GM12878 (cell line): ENCODE results near the gene GALP. TPM values are rescaled to one million over a fixed set of nuclear protein-coding genes. Genes with fewer than 3 reads are reported as not detected.

Experiments
- ATAC-seq: fragments of 200-7000 bp; cut with Tn5 transposase; 3 replicates; pipeline ENCODE4 v1.9.1; 2020; ENCODE audit warnings: mild to moderate bottlenecking, moderate library complexity
- BruUV-seq: library from RNA; stranded (reverse); fragments of 400-500 nt; replicated peaks from 2 replicates; lab custom pipeline; 2021; lab: Mats Ljungman, UMichigan
- CTCF ChIA-PET: fragments of 300-600 bp; sonication (Branson Sonifier 250); formaldehyde crosslinking; extraction: SDS; loops from one replicate; lab custom pipeline; 2021; ENCODE audit warnings: inconsistent platforms; lab: Yijun Ruan, JAX
- POLR2A ChIA-PET: fragments of 350-600 bp; formaldehyde crosslinking; extraction: SDS; loops from one replicate; lab custom pipeline; 2021; ENCODE audit warnings: inconsistent platforms; lab: Charles Lee
- RAD21 ChIA-PET: fragments of 300-600 bp; sonication (Branson Sonifier 250); formaldehyde crosslinking; loops from one replicate; lab custom pipeline; 2023; ENCODE audit warnings: antibody characterized with exemption; ENCODE audit not compliant: unreplicated experiment; lab: Charles Lee
- SMC1A ChIA-PET: fragments of 300-600 bp; sonication (Branson Sonifier 250); formaldehyde crosslinking; loops from one replicate; lab custom pipeline; 2023; ENCODE audit not compliant: unreplicated experiment, uncharacterized antibody; lab: Charles Lee
- DNase-seq: peaks from one replicate; pipeline ENCODE4 v3.0.0-alpha.2; 2011; ENCODE audit warnings: low read depth, low spot score
- FAIRE-seq: peaks from 3 replicates; lab custom pipeline; 2011; peaks lifted over from hg19 to GRCh38; lab: Jason Lieb, UNC
- H2AFZ ChIP-seq: 2 replicates; pipeline ENCODE4 v1.6.0; 2011; ENCODE audit warnings: low read depth, low read length, control low read depth; ENCODE audit not compliant: control insufficient read depth
- H3K27ac ChIP-seq: 2 replicates; pipeline ENCODE4 v1.5.1; 2011; ENCODE audit warnings: control low read depth; ENCODE audit not compliant: control insufficient read depth, insufficient read depth
- H3K27me3 ChIP-seq, 2 experiments: replicated peaks in 1 of 2; 2 replicates each; pipeline versions ENCODE4 v1.6.0 to v1.6.1; 2011; ENCODE audit warnings: low read length in 1 of 2; ENCODE audit not compliant: control insufficient read depth in 2 of 2, insufficient read depth in 2 of 2
- H3K36me3 ChIP-seq, 2 experiments: 2 replicates each; pipeline ENCODE4 v1.5.1; 2011; ENCODE audit warnings: low read length in 1 of 2; ENCODE audit not compliant: control insufficient read depth in 2 of 2, insufficient read depth in 2 of 2
- H3K4me1 ChIP-seq: 2 replicates; pipeline ENCODE4 v1.6.1; 2011; ENCODE audit warnings: mild to moderate bottlenecking, low read length, moderate library complexity, mixed read lengths; ENCODE audit not compliant: control insufficient read depth, insufficient read depth
- H3K4me2 ChIP-seq: 2 replicates; pipeline ENCODE4 v1.6.0; 2011; ENCODE audit warnings: control low read depth; ENCODE audit not compliant: control insufficient read depth, insufficient read depth
- H3K4me3 ChIP-seq: fragments of 200-600 bp; sonication (generic); 2 replicates; pipeline ENCODE4 v1.5.1; 2016
- H3K79me2 ChIP-seq: 2 replicates; pipeline ENCODE4 v1.6.0; 2011; ENCODE audit warnings: low read length; ENCODE audit not compliant: control insufficient read depth, insufficient read depth
- H3K9ac ChIP-seq: 2 replicates; pipeline ENCODE4 v1.8.0; 2011; ENCODE audit warnings: low read length, control low read depth, mixed read lengths; ENCODE audit not compliant: control insufficient read depth, insufficient read depth
- H3K9me3 ChIP-seq: replicated peaks from 3 replicates; pipeline ENCODE4 v1.5.1; 2011; ENCODE audit warnings: mild to moderate bottlenecking, low read length; ENCODE audit not compliant: control insufficient read depth, insufficient read depth
- H4K20me1 ChIP-seq: 2 replicates; pipeline ENCODE4 v1.6.0; 2011; ENCODE audit not compliant: control insufficient read depth, insufficient read depth
- CBX3 ChIP-seq: fragments of 200-600 bp; sonication (generic); IDR thresholded peaks from 2 replicates; pipeline ENCODE4 v1.6.1; 2016; ENCODE audit warnings: low read depth, borderline replicate concordance
- CHD1 ChIP-seq: IDR thresholded peaks from 2 replicates; pipeline ENCODE4 v1.6.1; 2012; ENCODE audit warnings: low read depth, low read length, improper control_type of control experiment
- E2F4 ChIP-seq: IDR thresholded peaks from 2 replicates; pipeline ENCODE4 v1.6.1; 2012; ENCODE audit warnings: low read depth, low read length, improper control_type of control experiment
- ESRRA ChIP-seq: IDR thresholded peaks from 2 replicates; pipeline ENCODE4 v1.6.1; 2012; ENCODE audit warnings: mild to moderate bottlenecking, low read length, improper control_type of control experiment
- IRF5 ChIP-seq: fragments of 450-650 bp; IDR thresholded peaks from 2 replicates; pipeline ENCODE4 v1.6.1; 2017; ENCODE audit warnings: borderline replicate concordance
- JUNB ChIP-seq: IDR thresholded peaks from 2 replicates; pipeline ENCODE4 v1.6.1; 2016; ENCODE audit warnings: antibody characterized with exemption, mild to moderate bottlenecking
- NFIC ChIP-seq: IDR thresholded peaks from 2 replicates; pipeline ENCODE4 v1.6.1; 2012; ENCODE audit warnings: low read depth, mild to moderate bottlenecking, inconsistent platforms, low read length, moderate library complexity
- PBX3 ChIP-seq: IDR thresholded peaks from 2 replicates; pipeline ENCODE4 v1.6.1; 2011; ENCODE audit warnings: mild to moderate bottlenecking, low read depth, low read length, moderate library complexity; ENCODE audit not compliant: insufficient replicate concordance
- REST ChIP-seq: IDR thresholded peaks from 2 replicates; pipeline ENCODE4 v1.6.1; 2012; ENCODE audit warnings: mild to moderate bottlenecking, low read depth, low read length
- SMAD1 ChIP-seq: fragments of 450-650 bp; IDR thresholded peaks from 2 replicates; pipeline ENCODE4 v1.6.1; 2018; ENCODE audit warnings: mild to moderate bottlenecking, low read depth; ENCODE audit not compliant: partially characterized antibody
- SRF ChIP-seq, 2 experiments: IDR thresholded peaks; 2 replicates each; pipeline ENCODE4 v1.6.1; 2011; ENCODE audit warnings: low read depth in 2 of 2, low read length in 2 of 2, mild to moderate bottlenecking in 1 of 2, moderate library complexity in 1 of 2
- TCF3 ChIP-seq: IDR thresholded peaks from 2 replicates; pipeline ENCODE4 v1.6.1; 2012; ENCODE audit warnings: low read depth, mild to moderate bottlenecking, low read length, borderline replicate concordance; ENCODE audit not compliant: insufficient read depth
- ZNF274 ChIP-seq: IDR thresholded peaks from one replicate; pipeline ENCODE4 v1.8.0; 2011; ENCODE audit not compliant: insufficient read length, insufficient read depth
- ZZZ3 ChIP-seq: IDR thresholded peaks from 2 replicates; pipeline ENCODE4 v1.6.1; 2011; ENCODE audit warnings: low read depth; ENCODE audit not compliant: control insufficient read depth, insufficient read length
- WGBS: methylation state at CpG from one replicate; pipeline ENCODE4 v1.1.6; 2016; ENCODE audit warnings: low lambda C conversion rate; ENCODE audit not compliant: insufficient replicate concordance, insufficient coverage; ENCODE audit errors: missing lambda C conversion rate; 5-methylcytosine and 5-hydroxymethylcytosine counted together
- in situ Hi-C: fragments of 300-500 bp; cut with MboI; formaldehyde crosslinking; loops from 9 replicates; pipeline ENCODE4 v1.14.3; 2018; ENCODE audit warnings: mixed read lengths
- intact Hi-C: fragments of 100-400 bp; cut with micrococcal nuclease; formaldehyde crosslinking; loops from one replicate; pipeline ENCODE4 v1.14.2; 2022; ENCODE audit not compliant: unreplicated experiment
- polyA plus RNA-seq, 11 experiments: library from polyadenylated mRNA; depleted of rRNA in 4 of 11; unstranded in 6 of 11; stranded (reverse) in 5 of 11; fragments of >200 nt; fragmentation: Nextera tagmentation in 4 of 11; fragmentation: Illumina TruSeq in 1 of 11; extraction: Ambion mirVana in 4 of 11; extraction: Trizol in 1 of 11; gene quantifications; 1 replicate in 1 of 11; 2 replicates in 10 of 11; pipeline versions ENCODE4 v1.2.1 to v1.2.3, GENCODE V29; 2011 to 2016; ENCODE audit warnings: inconsistent platforms in 2 of 11, missing spikeins in 2 of 11, low read depth in 1 of 11
- total RNA-seq, 4 experiments: library from RNA; depleted of rRNA in 3 of 4; stranded (reverse); fragments of >200 nt in 3 of 4; fragmentation: Illumina TruSeq in 1 of 4; extraction: Trizol in 1 of 4; gene quantifications; 2 replicates each; pipeline versions ENCODE4 v1.2.1 to v1.2.3, GENCODE V29; 2013 to 2021

Gene GALP
- total and polyA plus RNA-seq, 10 of the 15 experiments (the other 5 are each of a cell fraction or from before 2014, with no cell fraction given), result not detected

GRCh38 chr19:56131651-56132050, 44.2 kb upstream of the GALP start:
- Histone ChIP-seq H3K4me1 (peaks cover 9% of the 10 kb centered on the region), H4K20me1 (no peaks in the 10 kb centered on the region), H3K79me2 (no peaks in the 10 kb centered on the region), H2AFZ (no peak overlapping the region), H3K4me2 (no peak overlapping the region), H3K36me3 (no peaks in the 10 kb centered on the region), H3K9me3 (no peaks in the 10 kb centered on the region), H3K4me3 (no peak overlapping the region), H3K27me3 (no peaks in the 10 kb centered on the region), H3K9ac (no peak overlapping the region), H3K27ac (no peak overlapping the region)
- in situ Hi-C loops (loop anchor here (25.0 kb wide), 1 partner anchor 1681 kb away; the partner anchor contains the start of gene ZNF552), intact Hi-C loops (no loop called here)
- RAD21 ChIA-PET, result no interaction called here
- ATAC-seq (no peak), DNase-seq (no peak), FAIRE-seq (no peak)
- TF ChIP-seq NFIC (no peak), JUNB (no peak), CBX3 (no peak), ESRRA (no peak), ZZZ3 (no peak), SRF (IDR thresholded peaks at IDR 0.05; ENCODE audit: low read depth in 2 of 2, low read length in 2 of 2) (no peak), PBX3 (no peak), ZNF274 (no peak), SMAD1 (no peak), CHD1 (no peak), REST (no peak), TCF3 (no peak), E2F4 (no peak), IRF5 (no peak)
- POLR2A ChIA-PET, result interaction anchor here (0.6 kb wide), 1 partner anchor 1175 kb away, joined by 3 read pairs; no protein-coding TSS in a partner anchor
- CTCF ChIA-PET, result interaction anchor here (0.7 to 1.0 kb wide), 3 partner anchors 27 to 179 kb away, joined by 3 to 4 read pairs (median 4); no protein-coding TSS in a partner anchor
- WGBS, result 89% methylated on average over 8 of the region's 8 CpGs
- SMC1A ChIA-PET, result no interaction called here
- BruUV-seq, result no TSS peak
